HTERT RPE-1 (cell line): Measurements from ENCODE around the gene HID1.

Experiments
- in situ Hi-C: fragments of 300-500 bp; cut with MboI; formaldehyde crosslinking; loops from 4 replicates; pipeline ENCODE4 v1.14.3; 2020; ENCODE audit warnings: low sequenced_read_pairs

Gene HID1

DNA sequence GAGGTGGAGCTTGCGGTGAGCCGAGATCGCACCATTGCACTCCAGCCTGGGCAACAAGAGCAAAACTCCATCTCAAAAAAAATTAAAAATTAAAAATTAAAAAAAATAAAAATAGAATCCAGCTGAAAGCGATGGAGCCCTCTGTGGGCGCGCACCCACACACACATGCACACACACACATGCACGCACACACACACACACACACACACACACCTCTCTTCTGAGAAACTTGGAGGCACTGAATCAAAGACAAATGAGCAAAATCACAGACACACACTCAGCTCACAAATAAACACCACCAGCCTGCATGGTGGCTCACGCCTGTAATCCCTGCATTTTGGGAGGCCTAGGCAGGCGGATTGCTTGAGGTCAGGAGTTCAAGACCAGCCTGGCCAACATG is 69.5 kb downstream of the HID1 start:
- in situ Hi-C loops = no loop called here

DNA sequence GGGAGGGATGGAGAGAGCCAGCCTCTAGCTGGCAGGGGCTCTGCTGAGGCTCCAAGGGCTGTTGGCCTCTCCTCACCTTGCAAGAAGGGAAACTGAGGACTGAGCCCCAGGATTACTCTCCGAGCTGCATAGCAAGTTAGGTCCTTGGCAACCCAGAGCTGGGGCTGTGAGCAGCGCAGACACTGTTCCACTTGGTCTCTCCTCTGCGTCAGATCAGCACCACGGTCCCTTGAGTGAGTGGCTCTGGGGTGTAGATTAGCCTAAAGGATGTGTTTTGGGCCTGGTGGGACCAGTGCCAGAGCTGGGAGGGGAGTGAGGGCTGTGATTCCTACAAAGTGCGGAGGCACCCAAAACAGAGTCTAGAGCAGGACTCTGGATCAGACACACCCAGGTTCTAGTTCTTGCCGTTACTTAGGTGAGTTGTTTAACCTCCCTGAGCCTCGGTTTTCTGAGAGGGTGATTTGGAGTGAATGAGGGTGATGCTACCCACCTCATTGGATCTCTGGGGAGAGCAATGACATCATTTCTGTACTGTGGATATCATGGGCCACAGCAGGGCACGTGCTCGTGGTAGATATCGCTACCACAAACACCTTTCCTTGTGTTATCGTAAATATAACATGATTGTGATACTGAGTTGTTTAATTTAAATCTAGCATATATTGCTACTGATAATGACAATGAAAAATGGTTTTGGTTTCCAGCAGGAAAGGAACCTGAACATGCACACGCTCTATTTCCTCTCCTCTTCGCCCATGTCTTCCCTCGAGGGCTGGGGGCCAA is 71.0 kb downstream of the HID1 start:
- in situ Hi-C loops = no loop called here
